HG02870 (cell line): ENCODE measurements around the gene PRKAG2.

Experiments
- ATAC-seq: cut with Tn5 transposase; IDR thresholded peaks from one replicate; pipeline ENCODE4 v1.9.1; 2021; ENCODE audit warnings: mild to moderate bottlenecking, moderate library complexity; ENCODE audit not compliant: unreplicated experiment

PRKAG2 gene

DNA sequence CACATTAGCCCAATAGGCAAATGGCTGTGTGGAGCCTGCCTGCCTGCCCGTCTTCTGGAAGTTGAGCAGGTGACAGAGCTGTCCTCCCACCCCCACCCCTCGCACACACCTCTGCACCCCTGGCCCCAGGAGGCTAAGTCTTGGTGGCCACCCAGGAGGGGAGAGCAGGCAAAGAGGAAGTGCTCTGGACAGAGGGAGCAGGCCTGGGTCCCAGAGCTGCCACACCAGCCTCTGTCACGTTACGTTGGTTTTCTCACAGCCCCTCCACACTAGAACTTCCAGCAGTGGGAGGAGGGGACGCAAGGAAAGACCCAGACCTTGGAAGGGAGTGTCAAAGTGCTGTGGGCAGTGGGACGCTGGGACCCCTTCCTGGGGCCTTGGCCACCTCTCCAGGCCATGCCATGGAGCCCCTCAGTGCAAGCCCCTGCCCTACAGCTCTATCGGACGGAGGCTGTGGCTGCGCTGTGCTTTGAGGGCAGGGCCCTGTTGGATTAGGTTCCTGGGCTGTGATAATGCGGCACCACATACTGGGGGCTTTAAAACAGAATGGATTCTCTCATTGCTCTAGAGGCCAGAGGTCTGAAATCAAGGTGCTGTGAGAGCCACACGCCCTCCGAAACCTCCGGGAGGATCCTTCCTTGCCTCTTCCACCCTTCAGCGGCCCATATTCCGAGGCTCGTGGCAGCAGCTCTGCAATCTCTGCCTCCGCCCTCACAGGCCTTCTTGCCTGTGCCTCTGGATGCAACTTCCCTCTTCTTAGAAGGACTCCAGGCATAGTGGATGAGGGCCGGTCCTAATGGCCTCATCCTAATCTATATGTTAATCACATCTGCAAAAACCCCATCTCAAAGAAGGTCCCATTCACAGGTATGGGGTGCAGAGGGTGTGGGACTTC lies 9.9 kb downstream of the PRKAG2 start:
- ATAC-seq, result no peak

DNA sequence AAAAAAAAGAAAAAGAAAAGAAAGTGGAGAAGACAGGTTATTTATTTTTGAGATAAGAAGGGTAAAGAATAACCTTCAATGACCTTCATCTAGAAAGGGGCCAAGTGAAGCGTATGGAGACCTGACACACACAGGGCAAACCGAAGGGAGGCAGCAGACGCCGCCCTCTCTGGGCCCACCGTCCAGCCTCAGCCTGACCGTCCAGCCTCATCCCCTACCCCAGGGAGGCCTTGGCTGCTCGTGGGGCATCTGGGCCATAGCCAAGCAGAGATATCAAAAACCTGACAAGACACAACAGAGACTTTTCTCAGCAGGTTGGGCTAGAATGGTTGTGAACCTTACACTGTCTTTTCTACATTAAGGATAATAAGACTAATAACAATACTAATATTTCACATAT lies 10.9 kb downstream of the PRKAG2 start:
- ATAC-seq, result no peak

DNA sequence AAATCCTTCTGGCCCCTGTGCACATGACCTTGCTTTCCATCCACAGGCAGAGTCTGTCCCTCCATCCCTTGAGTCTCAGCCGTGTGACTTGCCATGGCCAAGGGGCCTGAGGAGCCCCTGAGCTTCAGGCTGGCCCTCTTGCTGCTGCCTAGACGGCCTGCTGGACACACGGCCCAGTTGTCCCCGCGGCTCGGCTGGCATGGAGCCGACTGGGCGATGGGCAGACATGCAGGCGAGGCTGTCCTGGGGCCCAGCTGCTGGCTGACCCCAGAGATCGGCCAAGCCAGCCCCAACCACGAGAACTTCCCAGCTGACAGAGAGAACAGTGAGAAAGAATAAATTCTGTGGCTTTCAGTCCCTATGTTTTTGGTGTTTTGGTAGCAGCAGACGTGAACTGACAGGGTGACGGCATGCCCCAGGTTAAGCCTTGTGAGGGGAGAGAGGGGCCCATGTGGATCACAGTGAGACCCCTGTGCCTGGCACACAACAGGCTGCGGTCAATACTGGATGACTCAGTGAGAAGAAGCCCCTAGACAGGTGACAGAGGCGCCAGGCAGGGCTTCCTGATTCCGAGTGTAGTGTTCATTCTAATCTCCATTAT lies 11.7 kb downstream of the PRKAG2 start:
- no peak for ATAC-seq

GRCh38 chr7:151864561-151864960 lies 12.4 kb downstream of the PRKAG2 start:
- no peak for ATAC-seq

GRCh38 chr7:151864081-151864480 lies 12.8 kb downstream of the PRKAG2 start:
- ATAC-seq, result no peak

DNA sequence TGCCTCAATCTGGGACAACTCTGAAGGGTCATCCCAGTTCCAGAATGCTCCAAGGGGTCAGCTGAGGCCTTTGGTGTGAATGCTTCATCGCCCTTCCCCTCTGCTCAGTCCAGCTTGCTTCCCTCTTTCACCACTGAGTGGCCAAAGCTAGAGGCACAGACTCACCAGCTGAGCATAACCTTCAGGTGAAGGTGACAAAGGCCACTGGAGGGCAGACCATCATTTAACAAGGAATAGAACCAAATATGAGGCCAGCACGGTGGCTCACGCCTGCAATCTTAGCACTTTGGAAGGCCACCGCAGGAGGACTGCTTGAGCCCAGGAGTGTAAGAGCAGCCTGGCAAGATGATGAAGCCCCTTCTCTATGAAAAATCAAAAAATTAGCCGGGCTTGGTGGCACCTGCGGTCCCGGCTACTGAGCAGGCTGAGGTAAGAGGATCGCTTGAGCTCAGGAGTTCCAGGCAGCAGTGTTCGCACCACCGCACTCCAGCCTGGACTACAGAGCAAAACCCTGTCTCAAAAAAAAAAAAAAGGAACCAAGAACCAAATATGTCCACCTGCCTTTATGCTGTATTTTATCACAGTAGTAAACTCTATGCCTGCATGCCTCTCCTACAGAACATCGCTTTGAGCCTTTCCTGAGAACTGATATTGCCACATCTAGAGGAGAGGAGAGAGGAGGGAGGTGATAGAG lies 13.4 kb downstream of the PRKAG2 start:
- no peak for ATAC-seq

DNA sequence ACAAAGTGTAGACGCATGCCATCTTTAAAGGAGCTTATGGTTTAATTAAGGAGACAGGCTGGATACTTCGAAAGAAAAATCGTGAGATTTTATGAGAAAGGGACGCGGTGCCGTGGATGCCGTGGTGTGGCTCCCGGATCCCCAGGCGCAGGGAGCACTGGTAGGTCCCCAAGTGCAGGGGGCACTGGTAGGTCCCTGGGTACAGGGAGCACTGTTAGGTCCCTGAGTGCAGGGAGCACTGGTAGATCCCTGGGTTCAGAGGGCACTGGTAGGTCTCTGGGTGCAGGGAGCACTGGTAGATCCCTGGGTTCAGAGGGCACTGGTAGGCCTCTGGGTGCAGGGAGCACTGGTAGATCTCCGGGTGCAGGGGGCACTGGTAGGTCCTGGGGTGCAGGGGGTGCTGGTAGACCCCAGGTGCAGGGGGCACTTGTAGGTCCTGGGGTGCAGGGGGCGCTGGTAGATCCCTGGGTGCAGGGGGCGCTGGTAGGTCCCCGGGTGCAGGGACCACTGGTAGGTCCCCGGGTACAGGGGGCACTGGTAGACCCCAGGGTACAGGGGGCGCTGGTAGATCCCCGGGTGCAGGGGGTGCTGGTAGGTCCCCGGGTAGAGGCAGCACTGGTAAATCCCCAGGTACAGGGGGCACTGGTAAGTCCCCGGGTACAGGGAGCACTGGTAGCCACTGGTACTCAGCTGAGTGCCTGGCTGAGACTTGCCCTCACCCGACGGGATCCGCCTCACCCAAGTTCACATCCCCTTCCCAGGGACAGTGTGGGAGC lies 14.1 kb downstream of the PRKAG2 start:
- no peak for ATAC-seq

- no peak for ATAC-seq
These were observed 15.0 kb downstream of the PRKAG2 start for GRCh38 chr7:151861881-151862280.

DNA sequence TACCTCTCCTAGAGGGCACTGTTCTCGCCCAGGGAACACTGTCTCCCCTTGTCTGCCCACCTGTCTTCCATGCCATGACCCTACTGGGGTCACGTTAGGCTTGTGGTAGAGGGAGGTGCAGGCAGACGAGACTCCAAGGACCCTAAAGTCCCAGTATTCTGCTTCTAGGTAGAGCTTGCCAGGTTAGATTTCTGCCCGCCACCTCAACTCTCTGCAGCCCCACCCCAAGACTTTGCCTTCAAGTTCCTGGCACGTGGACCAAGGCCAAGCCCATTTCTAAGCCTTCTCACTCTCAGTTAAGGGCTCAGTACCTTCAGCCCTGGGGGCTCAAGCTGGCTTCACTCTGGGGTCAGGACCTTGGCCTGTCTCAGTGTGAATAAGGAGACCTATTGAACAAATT lies 16.1 kb downstream of the PRKAG2 start:
- no peak for ATAC-seq

- no peak for ATAC-seq
These were observed 16.8 kb downstream of the PRKAG2 start for GRCh38 chr7:151859948-151860685.

- no peak for ATAC-seq
These were observed 17.6 kb downstream of the PRKAG2 start for GRCh38 chr7:151859111-151859947.

DNA sequence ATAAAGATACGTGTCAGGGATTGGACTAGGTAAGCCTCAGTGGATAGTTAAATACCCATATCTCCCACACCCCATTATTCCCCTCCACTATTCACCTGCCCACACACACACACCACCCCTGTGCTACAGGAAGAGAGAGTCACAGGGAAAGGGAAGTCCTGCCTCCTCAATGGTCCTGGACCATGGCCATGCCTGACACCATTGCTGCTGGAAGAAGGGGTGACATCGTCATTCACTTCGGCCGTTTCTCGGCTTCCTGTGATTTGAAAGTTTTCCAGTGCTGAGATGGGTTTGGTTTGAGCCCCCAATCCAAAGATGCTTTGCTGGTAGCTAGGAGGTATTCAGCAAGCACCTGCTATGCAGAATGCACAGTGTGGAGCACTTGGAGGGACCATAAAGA lies 18.5 kb downstream of the PRKAG2 start:
- no peak for ATAC-seq

- ATAC-seq, result no peak
These were observed 19.0 kb downstream of the PRKAG2 start for GRCh38 chr7:151857866-151858450.

DNA sequence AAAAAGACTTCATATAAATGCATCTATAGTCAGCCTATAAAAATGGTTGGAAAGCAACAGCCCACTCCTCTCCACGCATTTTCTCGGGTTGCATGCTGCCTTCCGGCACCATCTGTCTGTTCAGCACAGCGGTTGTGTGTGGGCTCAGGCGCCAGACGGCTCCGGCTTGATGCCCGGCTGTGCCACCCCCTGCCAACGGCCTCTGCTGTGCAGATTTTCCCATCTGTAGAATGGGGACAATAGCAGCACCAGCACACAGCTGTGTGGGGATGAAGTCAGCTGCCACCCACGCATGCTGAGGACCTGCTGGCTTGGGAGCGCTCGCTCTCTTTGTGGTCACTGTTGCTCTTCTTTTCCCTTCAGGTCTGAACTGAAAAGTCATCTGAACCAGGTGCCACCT lies 19.5 kb downstream of the PRKAG2 start:
- no peak for ATAC-seq

DNA sequence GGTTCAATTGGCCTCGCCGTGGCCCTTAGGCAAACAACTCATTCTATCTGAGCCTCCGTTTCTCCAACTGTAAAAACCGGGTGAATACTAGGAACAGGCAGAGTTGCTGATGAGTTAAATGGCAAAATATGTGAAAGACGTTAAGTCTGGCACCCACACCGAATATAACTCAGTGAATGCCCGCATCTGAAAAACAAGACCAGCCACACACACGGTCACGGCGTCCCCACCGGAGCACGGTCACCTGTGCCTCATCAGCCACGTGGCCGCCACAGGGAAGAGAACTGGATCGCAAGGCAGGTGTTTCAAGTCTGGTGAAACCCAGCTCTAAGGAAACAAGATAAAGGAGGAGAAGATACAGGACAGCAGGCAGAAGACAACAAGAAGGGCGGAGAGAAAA lies 20.4 kb downstream of the PRKAG2 start:
- no peak for ATAC-seq

DNA sequence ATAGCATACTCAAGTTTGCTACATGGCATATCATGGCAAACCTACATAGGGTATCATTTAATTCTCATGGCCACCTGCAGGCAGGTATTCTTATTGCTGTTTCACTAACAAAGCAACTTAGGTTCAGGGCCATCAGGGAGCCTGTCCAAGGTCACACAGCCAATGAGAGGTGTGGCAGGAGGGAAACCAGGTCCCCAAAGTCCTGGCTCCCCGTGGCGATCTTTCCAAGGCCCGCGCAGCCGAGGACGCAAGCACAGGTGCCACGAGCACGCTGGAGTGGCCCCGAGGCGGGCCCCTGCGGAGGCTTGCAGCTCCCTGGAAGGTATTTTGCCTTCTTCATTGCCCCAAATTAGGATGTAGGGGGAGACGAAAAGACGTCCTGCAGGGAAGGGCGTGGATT lies 20.8 kb downstream of the PRKAG2 start:
- no peak for ATAC-seq

DNA sequence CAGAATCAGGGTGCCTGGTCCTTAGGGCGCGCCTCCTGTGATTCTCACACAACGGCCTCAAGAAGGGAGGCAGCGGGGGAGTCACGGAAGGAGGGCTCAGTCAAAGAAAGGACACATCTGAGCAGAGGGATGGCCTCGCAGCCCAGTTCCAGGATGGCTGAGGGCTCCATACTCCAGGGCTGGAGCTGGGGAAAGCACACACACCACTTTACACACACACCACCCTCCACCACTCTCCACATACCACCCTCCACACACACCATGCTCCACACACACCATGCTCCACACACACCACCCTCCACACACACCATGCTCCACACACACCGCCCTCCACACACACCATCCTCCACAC lies 22.2 kb downstream of the PRKAG2 start:
- no peak for ATAC-seq

DNA sequence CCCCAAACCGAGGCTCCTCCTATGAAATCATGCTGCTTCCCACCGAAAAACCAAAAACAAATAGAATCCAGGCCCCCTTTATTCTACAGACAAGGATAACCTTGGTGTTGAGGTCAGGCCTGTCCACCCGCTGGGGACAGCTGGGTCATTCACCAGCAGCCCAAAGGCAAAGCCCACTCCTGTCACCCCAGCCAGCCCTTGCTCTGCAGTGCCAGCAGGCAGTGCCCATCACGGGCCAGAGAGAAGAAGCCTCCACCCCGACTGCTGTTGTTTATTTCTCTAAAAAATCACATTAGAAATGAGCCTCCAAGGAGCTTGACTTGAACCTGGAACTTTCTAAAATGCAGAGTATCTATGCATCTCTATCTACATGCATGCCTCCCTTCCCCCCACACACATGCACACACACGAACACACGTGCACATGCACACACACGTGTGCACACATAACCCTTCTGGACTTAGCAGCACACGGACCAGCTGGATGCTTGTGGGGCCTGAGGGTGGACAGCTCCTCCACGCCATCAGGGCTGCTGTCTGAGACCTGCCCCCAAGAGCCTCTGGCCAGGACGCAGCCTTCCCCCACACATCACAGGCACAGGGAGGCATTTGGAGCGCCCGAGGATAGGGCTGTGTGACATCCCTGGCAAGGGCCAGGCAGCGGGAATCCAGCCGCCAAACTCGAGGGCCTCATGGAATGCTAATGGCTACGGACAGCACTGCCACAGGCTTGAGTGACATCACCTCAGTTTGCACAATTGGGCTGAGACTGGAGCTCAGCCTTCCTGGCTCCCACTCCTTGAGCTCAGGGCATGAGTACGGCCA lies 22.8 kb downstream of the PRKAG2 start:
- no peak for ATAC-seq
